ENCODE data around the gene CTIF. TPM values are rescaled to one million over a fixed set of nuclear protein-coding genes. Genes with fewer than 3 reads are reported as not detected.

The CTIF gene
- total RNA-seq, 1 experiment from 2014 or later, result 26.5 TPM

GRCh38 chr18:48910972-48911545, 372.2 kb downstream of the CTIF start:
- in situ Hi-C loops (cut with HindIII; ENCODE audit: low pct_unique_long_range_greater_than_20kb, low sequenced_read_pairs), result no loop called here
- no TSS peak for BruUV-seq (replicated peaks)

More at GRCh38 chr18:48910972-48911545, 372.2 kb downstream of the CTIF start:
- ATAC-seq (no peak), DNase-seq (ENCODE audit: low read depth, low spot score) (no peak)
- TF ChIP-seq POLR2AphosphoS5 (IDR thresholded peaks at IDR 0.05; ENCODE audit: low read depth, low read length) (no peak), CTCF (IDR thresholded peaks at IDR 0.05) (no peak), REST (IDR thresholded peaks at IDR 0.05; ENCODE audit: insufficient read depth in 1 of 2, low read depth in 2 of 2, low read length in 1 of 2) (no peak), TCF7L2 (IDR thresholded peaks at IDR 0.05; ENCODE audit: low read depth, low read length) (no peak), SIN3A (IDR thresholded peaks at IDR 0.05; ENCODE audit: borderline replicate concordance, insufficient read depth, low read depth, low read length) (no peak)
- H3K4me1 ChIP-seq (ENCODE audit: control insufficient read depth, insufficient read depth, low read length), result no peaks in the 10 kb centered on the region
- ChIA-PET CTCF (no interaction called here), POLR2A (no interaction called here)
- H3K9me3 ChIP-seq (ENCODE audit: control insufficient read depth, insufficient read depth, low read depth, low read length), result no peaks in the 10 kb centered on the region
- H3K27me3 ChIP-seq (ENCODE audit: control insufficient read depth, insufficient read depth, low read length), result no peaks in the 10 kb centered on the region
- no peak overlapping the region for H3K4me3 ChIP-seq (ENCODE audit: low read depth in 2 of 2, low read length in 2 of 2)
- no peak overlapping the region for H3K27ac ChIP-seq (ENCODE audit: low read length)
- H3K36me3 ChIP-seq (ENCODE audit: control insufficient read depth, insufficient read depth, low read length), result no peaks in the 10 kb centered on the region; the same call in 1 of the 2 replicates
- intact Hi-C loops (cut with micrococcal nuclease; ENCODE audit: unreplicated experiment), result no loop called here

Small RNAs within 50 kb of the gene (microRNA-seq; reads per million reads assigned to microRNA genes)
- gene MIR4743 (ENCODE audit: unreplicated experiment), result not detected

Other genes starting within 250 kb of the CTIF start
- gene ZBTB7C, start 129.6 kb upstream of the CTIF start, total RNA-seq (2021; ENCODE audit: unreplicated experiment), result 0.03 TPM